DLD1 (cell line): ENCODE data around the gene SRGAP1.
"Not testable (repeated sequence)": the region's sequence is repeated elsewhere in the genome, so short reads cannot be mapped to it uniquely, and the experiment has no call there.

Experiments used
- in situ Hi-C: cut with HindIII; loops from 2 replicates; pipeline ENCODE4 v1.10.0; 2017; ENCODE audit warnings: low sequenced_read_pairs

The SRGAP1 gene

DNA sequence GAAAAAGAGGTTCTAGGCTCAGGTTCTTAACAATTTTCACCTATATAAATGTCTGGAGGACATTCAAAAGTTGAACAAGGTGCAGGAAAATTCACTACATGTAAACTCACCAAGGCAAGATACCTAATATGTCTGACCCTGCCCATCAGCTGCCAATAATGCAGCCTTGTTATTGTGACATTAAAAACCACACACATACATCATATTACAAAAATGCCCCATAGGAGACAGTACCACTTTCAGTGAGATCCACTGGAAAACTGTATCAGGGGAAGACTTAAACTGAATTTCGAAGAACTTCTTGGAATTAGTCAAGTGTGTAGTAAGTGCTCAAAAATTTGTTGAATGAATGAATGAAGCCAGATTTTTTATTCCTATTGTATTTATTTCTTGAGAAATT, 294.5 kb downstream of the SRGAP1 start:
- in situ Hi-C loops, result no loop called here

DNA sequence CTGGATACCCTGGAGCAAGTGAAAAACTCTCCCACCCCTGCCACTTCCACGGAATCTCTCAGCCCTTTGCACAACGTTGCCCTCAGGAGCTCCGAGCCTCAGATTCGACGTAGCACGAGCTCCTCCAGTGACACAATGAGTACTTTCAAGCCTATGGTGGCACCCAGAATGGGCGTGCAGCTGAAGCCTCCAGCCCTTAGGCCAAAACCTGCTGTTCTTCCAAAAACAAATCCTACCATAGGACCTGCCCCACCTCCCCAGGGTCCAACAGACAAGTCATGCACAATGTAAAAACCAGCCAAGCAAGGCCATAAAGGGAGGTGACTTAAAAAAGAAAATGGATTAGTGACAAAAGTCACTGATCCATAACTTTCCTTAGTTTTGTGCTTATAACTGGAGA, 297.9 kb downstream of the SRGAP1 start:
- in situ Hi-C loops, result no loop called here

DNA sequence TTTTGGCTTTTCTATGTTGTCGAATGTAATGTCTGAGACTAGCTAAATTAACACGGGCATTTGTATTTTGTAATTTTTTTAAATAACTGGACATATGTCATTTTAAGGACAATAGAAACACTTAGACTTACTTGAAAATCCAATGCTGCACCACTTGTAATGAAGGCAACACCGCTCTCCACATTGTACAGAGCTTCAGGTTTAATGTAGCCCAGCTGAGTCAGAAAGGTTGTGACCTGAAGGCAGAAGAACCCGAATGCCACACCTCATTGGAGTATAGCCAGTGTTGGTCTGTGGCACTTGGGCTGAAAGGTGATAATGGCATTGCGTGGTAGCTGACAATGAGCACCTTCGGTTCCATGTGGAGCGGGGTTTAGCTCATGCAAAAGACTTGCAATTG, 298.3 kb downstream of the SRGAP1 start:
- in situ Hi-C loops, result no loop called here

- in situ Hi-C loops, result no loop called here
Measured at GRCh38 chr12:64145226-64145625, 300.7 kb downstream of the SRGAP1 start.

DNA sequence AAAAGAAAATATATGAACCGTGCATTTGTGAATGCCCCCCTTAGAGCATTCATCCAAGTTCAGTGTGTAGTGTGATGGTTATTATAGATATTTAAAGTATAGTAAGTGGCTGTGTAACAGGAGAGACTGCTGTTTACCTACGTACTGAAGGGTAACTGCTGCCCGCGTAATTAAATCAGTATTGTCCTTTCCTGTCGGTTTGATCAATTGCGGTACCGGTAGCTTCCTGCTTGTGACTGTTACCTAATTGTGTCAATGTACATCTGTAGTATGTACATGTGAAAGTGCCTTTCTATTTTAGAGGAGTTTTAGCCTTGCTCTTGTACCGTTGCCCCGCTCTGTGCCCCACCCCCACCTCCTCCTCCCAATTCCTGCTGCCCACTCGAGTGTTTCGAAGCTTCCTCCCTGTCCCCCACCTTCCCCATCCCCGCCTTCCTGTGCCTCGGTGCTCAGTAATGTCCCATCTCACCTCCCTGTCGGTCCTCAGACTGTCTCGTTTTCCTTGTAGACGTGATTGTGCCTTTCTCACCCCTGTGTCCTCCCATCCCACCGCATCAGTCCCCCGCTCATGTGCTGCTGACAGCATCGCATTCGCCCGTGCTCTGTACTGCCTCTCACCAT, 302.6 kb downstream of the SRGAP1 start:
- in situ Hi-C loops, result no loop called here

- in situ Hi-C loops, result no loop called here
Measured at GRCh38 chr12:64147875-64148274, 303.4 kb downstream of the SRGAP1 start.

- in situ Hi-C loops, result no loop called here
Measured at GRCh38 chr12:64154677-64155076, 310.2 kb downstream of the SRGAP1 start.

DNA sequence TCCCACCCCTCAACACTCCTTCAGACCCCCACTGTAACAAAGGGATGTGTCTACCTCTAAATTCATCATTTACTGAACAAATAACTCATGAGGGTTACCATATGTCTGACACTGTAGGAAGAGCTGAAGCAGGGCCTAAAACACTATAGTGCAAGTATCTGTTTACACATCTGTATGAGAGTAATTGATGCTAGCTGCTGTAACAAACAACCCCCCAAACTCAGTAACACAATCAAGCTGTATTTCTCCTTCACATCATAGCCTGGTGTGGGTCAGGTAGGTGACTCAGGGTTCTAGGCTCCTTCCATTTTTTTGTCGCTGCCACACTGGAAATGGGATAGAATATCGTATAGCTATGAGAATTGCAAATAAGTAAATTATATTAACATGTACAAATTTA, 312.6 kb downstream of the SRGAP1 start:
- in situ Hi-C loops, result no loop called here

DNA sequence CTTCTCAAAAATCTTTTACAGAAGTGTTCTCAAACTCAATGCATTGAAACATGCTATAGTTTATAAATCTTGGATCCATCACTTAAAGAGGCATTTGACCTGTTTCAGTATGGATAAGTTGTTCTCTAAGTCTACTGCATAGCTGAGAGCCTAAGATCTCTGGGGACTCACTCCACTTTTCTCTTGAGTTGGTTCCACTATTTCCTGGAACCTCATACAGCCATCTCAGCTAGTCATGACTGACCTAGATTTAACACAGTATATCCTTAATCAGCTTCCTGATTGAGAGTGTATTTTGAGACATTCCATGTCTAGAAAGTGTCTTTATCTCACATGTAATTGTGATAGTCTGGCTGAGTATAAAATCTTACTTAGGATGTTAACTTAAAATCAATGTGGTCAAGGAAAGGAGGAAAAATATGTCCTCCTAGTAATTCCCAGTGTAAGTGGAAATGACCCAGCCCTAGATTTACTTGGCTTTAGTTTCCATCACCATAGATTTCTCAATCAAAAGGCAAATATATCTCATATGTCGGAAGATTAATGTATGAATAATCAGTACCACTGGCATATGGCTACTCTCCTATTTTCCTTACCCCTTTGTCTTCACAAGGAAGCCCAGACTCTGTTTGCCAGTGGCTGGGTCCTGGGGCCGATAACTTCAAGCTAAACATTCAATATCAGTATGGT, 315.7 kb downstream of the SRGAP1 start:
- in situ Hi-C loops, result no loop called here

- in situ Hi-C loops, result no loop called here
Measured at GRCh38 chr12:64160711-64161060, 316.2 kb downstream of the SRGAP1 start.

DNA sequence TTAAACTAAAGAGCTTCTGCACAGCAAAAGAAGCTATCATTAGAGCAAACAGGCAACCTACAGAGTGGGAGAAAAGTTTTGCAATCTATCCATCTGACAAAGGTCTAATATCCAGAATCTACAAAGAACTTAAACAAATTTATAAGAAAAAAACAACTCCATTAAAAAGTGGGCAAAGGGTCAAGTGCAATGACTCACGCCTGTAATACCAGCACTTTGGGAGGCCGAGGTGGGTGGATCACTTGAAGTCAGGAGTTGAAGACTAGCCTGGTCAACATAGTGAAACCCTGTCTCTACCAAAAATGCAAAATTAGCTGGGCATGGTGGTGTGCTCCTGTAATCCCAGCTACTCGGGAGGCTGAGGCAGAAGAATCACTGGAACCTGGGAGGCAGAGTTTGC, 322.1 kb downstream of the SRGAP1 start:
- in situ Hi-C loops, result not testable (repeated sequence)

DNA sequence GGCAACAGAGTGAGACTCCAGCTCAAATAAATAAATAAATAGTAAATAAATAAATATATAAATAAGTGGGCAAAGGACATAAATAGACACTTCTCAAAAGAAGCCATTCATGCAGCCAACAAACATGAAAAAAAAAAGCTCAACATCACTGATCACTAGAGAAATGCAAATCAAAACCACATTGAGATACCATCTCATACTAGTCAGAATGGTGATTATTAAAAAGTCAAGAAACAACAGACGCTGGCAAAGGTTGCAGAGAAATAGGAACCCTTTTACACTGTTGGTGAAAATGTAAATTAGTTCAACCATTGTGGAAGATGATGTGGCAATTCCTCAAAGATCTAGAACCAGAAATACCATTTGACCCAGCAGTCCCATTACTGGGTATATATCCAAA, 322.5 kb downstream of the SRGAP1 start:
- in situ Hi-C loops, result not testable (repeated sequence)

GRCh38 chr12:64170024-64170423, 325.5 kb downstream of the SRGAP1 start:
- in situ Hi-C loops, result no loop called here

GRCh38 chr12:64170730-64171129, 326.2 kb downstream of the SRGAP1 start:
- in situ Hi-C loops, result no loop called here

DNA sequence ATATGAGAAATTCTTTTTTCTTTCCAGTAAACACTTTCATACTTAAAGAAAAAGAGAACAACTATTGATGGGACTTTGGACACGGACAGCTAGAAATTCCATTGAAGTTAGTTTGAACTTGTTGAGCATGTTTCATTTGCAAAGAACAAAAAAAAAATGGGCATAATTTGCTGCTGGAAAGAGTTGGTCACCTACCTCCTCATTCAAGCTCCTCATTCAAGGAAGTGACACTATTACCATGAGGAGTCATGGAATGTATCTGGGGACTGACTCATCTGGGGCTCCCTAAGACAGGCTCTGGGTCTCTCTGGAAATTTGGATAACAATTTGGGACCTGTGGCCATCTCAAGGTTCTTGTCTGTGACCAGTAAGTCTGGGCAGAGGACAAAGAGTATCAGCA, 327.2 kb downstream of the SRGAP1 start:
- in situ Hi-C loops, result no loop called here

GRCh38 chr12:64172143-64172970, 327.9 kb downstream of the SRGAP1 start:
- in situ Hi-C loops, result no loop called here

- in situ Hi-C loops, result no loop called here
Measured at GRCh38 chr12:64173456-64173855, 329.0 kb downstream of the SRGAP1 start.

DNA sequence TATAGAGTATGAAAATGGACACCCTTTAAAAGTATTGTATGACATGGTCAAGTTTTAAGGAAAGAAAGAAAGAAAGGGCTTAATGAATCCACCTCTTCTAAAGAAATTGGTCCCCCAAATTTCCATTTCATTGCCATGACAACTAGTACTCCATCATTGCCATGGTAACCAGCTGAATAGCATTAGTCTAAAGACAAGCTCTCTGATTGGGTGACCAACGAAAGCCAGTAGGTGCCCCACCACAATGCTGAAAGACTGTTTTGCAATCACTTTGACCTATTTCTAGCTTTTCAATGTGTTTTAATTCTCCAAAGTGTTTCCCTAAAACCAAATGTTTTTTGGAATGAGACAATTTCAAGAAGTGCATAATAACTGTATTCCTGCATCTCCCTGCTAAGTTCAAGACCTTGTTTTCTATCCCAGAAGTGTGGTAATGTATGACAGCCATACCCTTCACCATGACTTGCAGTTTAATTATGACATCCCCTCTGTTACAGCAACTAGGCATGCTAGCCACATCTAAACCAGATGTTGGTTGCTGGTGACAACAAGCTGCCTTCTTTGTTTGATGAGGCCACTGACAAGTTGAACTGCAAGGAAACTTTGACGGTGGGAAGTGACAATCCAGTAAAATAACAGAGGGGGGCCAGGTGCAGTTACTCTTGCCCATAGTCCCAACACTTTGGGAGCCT, 330.9 kb downstream of the SRGAP1 start:
- in situ Hi-C loops, result no loop called here

GRCh38 chr12:64177001-64177400, 332.5 kb downstream of the SRGAP1 start:
- in situ Hi-C loops, result no loop called here

- in situ Hi-C loops, result no loop called here
Measured at GRCh38 chr12:64178122-64178521, 333.6 kb downstream of the SRGAP1 start.

- in situ Hi-C loops, result no loop called here
Measured at GRCh38 chr12:64180951-64181350, 336.5 kb downstream of the SRGAP1 start.
